ENCODE data around the gene OR13C9. TPM values are rescaled to one million over a fixed set of nuclear protein-coding genes. Genes with fewer than 3 reads are reported as not detected.

Gene OR13C9, protein sequence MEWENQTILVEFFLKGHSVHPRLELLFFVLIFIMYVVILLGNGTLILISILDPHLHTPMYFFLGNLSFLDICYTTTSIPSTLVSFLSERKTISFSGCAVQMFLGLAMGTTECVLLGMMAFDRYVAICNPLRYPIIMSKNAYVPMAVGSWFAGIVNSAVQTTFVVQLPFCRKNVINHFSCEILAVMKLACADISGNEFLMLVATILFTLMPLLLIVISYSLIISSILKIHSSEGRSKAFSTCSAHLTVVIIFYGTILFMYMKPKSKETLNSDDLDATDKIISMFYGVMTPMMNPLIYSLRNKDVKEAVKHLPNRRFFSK
- total RNA-seq: not detected
- total RNA-seq (2013): not detected

DNA sequence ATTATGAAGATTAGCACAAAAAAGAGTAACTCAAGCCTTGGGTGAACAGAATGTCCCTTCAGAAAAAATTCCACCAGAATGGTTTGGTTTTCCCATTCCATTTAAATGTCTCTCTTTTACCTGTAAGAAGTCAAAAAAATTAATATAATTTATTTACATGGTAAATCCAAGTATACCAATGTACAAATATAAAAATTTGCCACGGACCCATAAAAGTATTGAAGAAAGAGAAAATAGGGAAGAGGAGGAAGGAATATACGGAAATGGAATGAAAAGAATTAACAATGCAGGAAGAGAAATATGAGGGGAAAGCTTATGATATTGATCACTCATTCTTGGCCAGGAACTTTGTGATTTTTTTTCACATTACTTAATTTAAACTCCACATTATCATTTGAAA lies at the start of gene OR13C9:
OR13C9 (minus strand) TSS at position 101 of the 400 bp plus-strand sequence; CDS start at position 101, 0 bp downstream.
- ATAC-seq (no peak), DNase-seq (no peak)
- no peaks in the 10 kb centered on the region for H3K9me3 ChIP-seq (ENCODE audit: control insufficient read depth, insufficient read depth, low read length)
- no peak within 1 kb of the TSS for H3K4me3 ChIP-seq (ENCODE audit: low read length)
- H3K4me1 ChIP-seq (ENCODE audit: control insufficient read depth, insufficient read depth, low read length): no peaks in the 10 kb centered on the region
- H3K27me3 ChIP-seq (ENCODE audit: control insufficient read depth, insufficient read depth, low read length): no peaks in the 10 kb centered on the region
- Mint-ChIP-seq H3K4me1 (no peaks in the 10 kb centered on the region), H3K9me3 (peaks cover 3 to 4% of the 10 kb centered on the region in 2 donors), H3K27me3 (ENCODE audit: low read depth in 2 of 2) (no peaks in the 10 kb centered on the region), H3K27ac (no peak within 1 kb of the TSS), H3K36me3 (no peaks in the 10 kb centered on the region), H3K4me3 (no peak within 1 kb of the TSS)
- H3K36me3 ChIP-seq (ENCODE audit: control insufficient read depth, insufficient read depth, low read length): no peaks in the 10 kb centered on the region
- WGBS (ENCODE audit: insufficient coverage): no CpG with 5 or more reads among the region's 2 CpGs
- no peak within 1 kb of the TSS for H3K27ac ChIP-seq (ENCODE audit: low read length)
- intact Hi-C loops (cut with micrococcal nuclease): no loop called here
- TF ChIP-seq, protein P1, sequence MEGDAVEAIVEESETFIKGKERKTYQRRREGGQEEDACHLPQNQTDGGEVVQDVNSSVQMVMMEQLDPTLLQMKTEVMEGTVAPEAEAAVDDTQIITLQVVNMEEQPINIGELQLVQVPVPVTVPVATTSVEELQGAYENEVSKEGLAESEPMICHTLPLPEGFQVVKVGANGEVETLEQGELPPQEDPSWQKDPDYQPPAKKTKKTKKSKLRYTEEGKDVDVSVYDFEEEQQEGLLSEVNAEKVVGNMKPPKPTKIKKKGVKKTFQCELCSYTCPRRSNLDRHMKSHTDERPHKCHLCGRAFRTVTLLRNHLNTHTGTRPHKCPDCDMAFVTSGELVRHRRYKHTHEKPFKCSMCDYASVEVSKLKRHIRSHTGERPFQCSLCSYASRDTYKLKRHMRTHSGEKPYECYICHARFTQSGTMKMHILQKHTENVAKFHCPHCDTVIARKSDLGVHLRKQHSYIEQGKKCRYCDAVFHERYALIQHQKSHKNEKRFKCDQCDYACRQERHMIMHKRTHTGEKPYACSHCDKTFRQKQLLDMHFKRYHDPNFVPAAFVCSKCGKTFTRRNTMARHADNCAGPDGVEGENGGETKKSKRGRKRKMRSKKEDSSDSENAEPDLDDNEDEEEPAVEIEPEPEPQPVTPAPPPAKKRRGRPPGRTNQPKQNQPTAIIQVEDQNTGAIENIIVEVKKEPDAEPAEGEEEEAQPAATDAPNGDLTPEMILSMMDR (IDR thresholded peaks at IDR 0.05): no peak

DNA sequence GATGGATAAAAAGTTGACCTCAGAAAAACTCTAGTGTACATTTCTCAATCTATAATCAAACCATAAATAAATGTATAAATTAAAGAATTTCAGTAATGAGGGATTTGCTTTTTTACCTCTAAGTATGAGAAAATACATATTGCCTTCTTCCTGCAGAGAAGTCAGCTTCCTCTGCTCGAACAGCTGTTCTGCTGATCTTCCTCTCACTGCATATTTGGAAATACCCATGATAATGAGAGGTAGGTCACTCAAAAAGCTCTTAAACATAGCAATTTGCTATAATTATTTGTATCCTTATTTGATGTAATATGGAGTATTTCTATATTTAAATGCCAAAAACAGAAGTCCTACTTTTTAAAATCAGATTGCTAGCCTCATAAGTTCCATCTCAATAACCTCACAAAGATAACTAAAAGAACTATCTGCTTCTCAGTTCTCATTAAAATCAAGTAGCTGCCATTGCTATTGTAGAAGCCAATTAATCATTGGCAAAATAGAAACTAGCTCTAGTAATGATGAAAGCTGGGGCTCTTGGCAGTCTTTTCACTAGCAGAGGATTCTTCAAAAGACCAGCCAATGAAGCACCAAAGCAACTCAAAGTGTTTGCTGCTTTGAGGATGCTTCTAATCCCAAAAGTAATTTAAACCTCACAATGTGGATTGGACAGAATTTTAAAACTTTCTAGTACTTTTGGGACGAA lies 40.6 kb upstream of the OR13C9 start:
- ATAC-seq: no peak
- Histone ChIP-seq H3K27ac (ENCODE audit: low read length) (no peak overlapping the region), H3K36me3 (ENCODE audit: control insufficient read depth, insufficient read depth, low read length) (no peaks in the 10 kb centered on the region), H3K27me3 (ENCODE audit: control insufficient read depth, insufficient read depth, low read length) (no peaks in the 10 kb centered on the region), H3K4me1 (ENCODE audit: control insufficient read depth, insufficient read depth, low read length) (no peaks in the 10 kb centered on the region), H3K9me3 (ENCODE audit: control insufficient read depth, insufficient read depth, low read length) (no peaks in the 10 kb centered on the region), H3K4me3 (ENCODE audit: low read length) (no peak overlapping the region)
- no peaks in the 10 kb centered on the region for H3K27me3 Mint-ChIP-seq (ENCODE audit: low read depth in 2 of 2)
- intact Hi-C loops (cut with micrococcal nuclease): no loop called here
- TF ChIP-seq, protein P1 (IDR thresholded peaks at IDR 0.05): no peak
- peaks cover 2 to 4% of the 10 kb centered on the region in 2 donors for H3K9me3 Mint-ChIP-seq
- WGBS (ENCODE audit: insufficient coverage): no CpG with 5 or more reads among the region's 2 CpGs
- no peak for DNase-seq
- H3K27ac Mint-ChIP-seq: no peak overlapping the region
- H3K4me3 Mint-ChIP-seq: no peak overlapping the region
- H3K4me1 Mint-ChIP-seq: no peaks in the 10 kb centered on the region
- no peaks in the 10 kb centered on the region for H3K36me3 Mint-ChIP-seq

DNA sequence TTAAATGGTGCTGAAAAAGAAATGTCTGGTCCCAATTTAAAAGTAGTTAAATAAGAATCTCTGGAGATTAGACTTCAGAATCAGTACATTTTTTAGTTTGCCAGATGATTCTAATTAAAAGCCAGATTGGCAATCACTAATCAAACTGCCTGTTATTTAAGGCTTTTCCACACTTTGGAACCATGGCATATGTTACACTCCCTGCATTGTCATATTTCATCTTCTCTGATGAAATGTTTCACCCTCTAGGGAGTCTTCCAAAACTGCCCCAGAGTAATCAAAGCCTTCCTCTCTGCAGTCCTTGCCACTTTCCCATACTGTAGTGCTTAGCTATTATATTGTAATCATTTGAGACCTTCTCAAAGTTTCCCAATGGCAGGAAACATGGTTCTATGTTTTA lies 17.5 kb upstream of the OR13C9 start:
- no peak overlapping the region for H3K27ac ChIP-seq (ENCODE audit: low read length)
- H3K36me3 ChIP-seq (ENCODE audit: control insufficient read depth, insufficient read depth, low read length): no peaks in the 10 kb centered on the region
- Mint-ChIP-seq H3K27me3 (ENCODE audit: low read depth in 2 of 2) (no peaks in the 10 kb centered on the region), H3K36me3 (peaks cover 7% of the 10 kb centered on the region), H3K4me1 (no peaks in the 10 kb centered on the region), H3K27ac (no peak overlapping the region), H3K9me3 (peaks cover 4 to 14% of the 10 kb centered on the region in 2 donors), H3K4me3 (no peak overlapping the region)
- H3K9me3 ChIP-seq (ENCODE audit: control insufficient read depth, insufficient read depth, low read length): peaks cover 9% of the 10 kb centered on the region
- intact Hi-C loops (cut with micrococcal nuclease): no loop called here
- H3K4me1 ChIP-seq (ENCODE audit: control insufficient read depth, insufficient read depth, low read length): no peaks in the 10 kb centered on the region
- TF ChIP-seq, protein P1 (IDR thresholded peaks at IDR 0.05): no peak
- DNase-seq: no peak
- ATAC-seq: no peak
- no peak overlapping the region for H3K4me3 ChIP-seq (ENCODE audit: low read length)
- no peaks in the 10 kb centered on the region for H3K27me3 ChIP-seq (ENCODE audit: control insufficient read depth, insufficient read depth, low read length)

Data from natural killer cell (primary cell).